ENCODE data around the gene NVL.

GRCh38 chr1:224343679-224344078 lies 13.7 kb upstream of the NVL start:
- TF ChIP-seq TCF12 (IDR thresholded peaks at IDR 0.05; ENCODE audit: low read depth, low read length) (no peak), BHLHE40 (IDR thresholded peaks at IDR 0.05; ENCODE audit: borderline replicate concordance in 1 of 2, low read depth in 2 of 2, low read length in 1 of 2) (no peak), CTCF (IDR thresholded peaks at IDR 0.05 in 2 of 3, conservative IDR thresholded peaks at IDR 0.05 in 1 of 3; ENCODE audit: control insufficient read depth in 2 of 3, extremely low read depth in 1 of 3, insufficient read depth in 1 of 3, low read depth in 3 of 3, low read length in 3 of 3) (no peak), POLR2A (IDR thresholded peaks at IDR 0.05; ENCODE audit: low read depth, low read length) (no peak), LARP7 (IDR thresholded peaks at IDR 0.05) (no peak), EP300 (IDR thresholded peaks at IDR 0.05; ENCODE audit: borderline replicate concordance in 1 of 2, control insufficient read depth in 1 of 2, low read depth in 2 of 2, low read length in 2 of 2) (no peak), MXI1 (IDR thresholded peaks at IDR 0.05; ENCODE audit: low read depth, low read length) (no peak), POLR2AphosphoS5 (IDR thresholded peaks at IDR 0.05; ENCODE audit: low read length) (no peak)
